BLaER1 treated with 17β-estradiol and CSF1 and Interleukin-3, amounts not matched to agents 10 nM and 100 nM (cell line): Measurements from ENCODE around the gene POLR2I.

ENCODE experiments used
- H3K27ac ChIP-seq, 11 experiments: shearing (Covaris generic); formaldehyde crosslinking; 2 replicates each; pipeline ENCODE4 v1.8.1; 2022
- H3K27me3 ChIP-seq, 11 experiments: shearing (Covaris generic); formaldehyde crosslinking; 2 replicates each; pipeline ENCODE4 v1.8.1; 2022
- H3K36me3 ChIP-seq, 11 experiments: shearing (Covaris generic); formaldehyde crosslinking; 2 replicates each; pipeline ENCODE4 v1.8.1; 2022
- H3K4me1 ChIP-seq, 10 experiments: shearing (Covaris generic); formaldehyde crosslinking; 2 replicates each; pipeline ENCODE4 v1.8.1; 2022
- H3K4me2 ChIP-seq, 11 experiments: shearing (Covaris generic); formaldehyde crosslinking; 2 replicates each; pipeline ENCODE4 v1.8.1; 2022
- H3K4me3 ChIP-seq, 10 experiments: shearing (Covaris generic); formaldehyde crosslinking; 2 replicates each; pipeline ENCODE4 v1.8.1; 2022
- H3K9ac ChIP-seq, 11 experiments: shearing (Covaris generic); formaldehyde crosslinking; 2 replicates each; pipeline ENCODE4 v1.8.1; 2022
- H3K9me3 ChIP-seq, 11 experiments: shearing (Covaris generic); formaldehyde crosslinking; replicated peaks in 1 of 11; 2 replicates each; pipeline ENCODE4 v1.8.1; 2022
- H4K20me1 ChIP-seq, 11 experiments: shearing (Covaris generic); formaldehyde crosslinking; 2 replicates each; pipeline ENCODE4 v1.8.1; 2022
- Cebpa-rat ChIP-seq, 11 experiments: shearing (Covaris generic); IDR thresholded peaks; 2 replicates each; pipeline ENCODE4 v1.8.1; 2022

POLR2I gene

GRCh38 chr19:36099166-36099785 is 15.4 kb downstream of the POLR2I start:
- H3K9me3 ChIP-seq: no peaks in the 10 kb centered on the region
- H3K4me3 ChIP-seq: no peak overlapping the region
- peaks cover 13 to 100% (median 96%) of the 10 kb centered on the region in 11 experiments; a peak in 21 of 22 replicates for H3K36me3 ChIP-seq
- H3K27ac ChIP-seq: no peak overlapping the region
- TF ChIP-seq Cebpa-rat (IDR thresholded peaks at IDR 0.05): no peak
- H3K9ac ChIP-seq: no peak overlapping the region
- H3K4me1 ChIP-seq: peaks cover 0 to 6% (median 0%) of the 10 kb centered on the region in 10 experiments; a peak in 3 of 20 replicates
- no peaks in the 10 kb centered on the region for H3K27me3 ChIP-seq
- H3K4me2 ChIP-seq: no peak overlapping the region
- H4K20me1 ChIP-seq: peaks cover 0 to 40% (median 0%) of the 10 kb centered on the region in 11 experiments; a peak in 6 of 22 replicates

- Histone ChIP-seq H3K4me2 (no peak overlapping the region), H3K27me3 (no peaks in the 10 kb centered on the region), H4K20me1 (peaks cover 0 to 35% (median 0%) of the 10 kb centered on the region in 11 experiments; a peak in 7 of 22 replicates), H3K27ac (no peak overlapping the region; a peak in 1 of 22 replicates), H3K9ac (no peak overlapping the region), H3K9me3 (no peaks in the 10 kb centered on the region), H3K4me3 (no peak overlapping the region), H3K4me1 (peaks cover 0 to 6% (median 0%) of the 10 kb centered on the region in 10 experiments; a peak in 3 of 20 replicates), H3K36me3 (peaks cover 6 to 100% (median 96%) of the 10 kb centered on the region in 11 experiments; a peak in 21 of 22 replicates)
- no peak for TF ChIP-seq Cebpa-rat (IDR thresholded peaks at IDR 0.05)
Observed at GRCh38 chr19:36097036-36097435, 17.6 kb downstream of the POLR2I start.

- Histone ChIP-seq H3K27ac (no peak overlapping the region), H3K27me3 (no peaks in the 10 kb centered on the region), H4K20me1 (peaks cover 0 to 36% (median 0%) of the 10 kb centered on the region in 11 experiments; a peak in 4 of 22 replicates), H3K9ac (no peak overlapping the region), H3K4me1 (no peaks in the 10 kb centered on the region), H3K4me2 (no peak overlapping the region), H3K36me3 (peaks cover 6 to 100% (median 96%) of the 10 kb centered on the region in 11 experiments; a peak in 21 of 22 replicates), H3K9me3 (no peaks in the 10 kb centered on the region), H3K4me3 (no peak overlapping the region)
- TF ChIP-seq Cebpa-rat (IDR thresholded peaks at IDR 0.05): no peak
Observed at GRCh38 chr19:36093687-36094086, 21.0 kb downstream of the POLR2I start.

GRCh38 chr19:36093146-36093662 is 21.5 kb downstream of the POLR2I start:
- no peaks in the 10 kb centered on the region for H3K4me1 ChIP-seq
- no peaks in the 10 kb centered on the region for H3K27me3 ChIP-seq
- peaks cover 0 to 37% (median 0%) of the 10 kb centered on the region in 11 experiments; a peak in 4 of 22 replicates for H4K20me1 ChIP-seq
- no peak overlapping the region for H3K4me2 ChIP-seq
- H3K9me3 ChIP-seq: no peaks in the 10 kb centered on the region
- no peak overlapping the region for H3K9ac ChIP-seq
- no peak for TF ChIP-seq Cebpa-rat (IDR thresholded peaks at IDR 0.05)
- no peak overlapping the region for H3K27ac ChIP-seq
- no peak overlapping the region for H3K4me3 ChIP-seq
- H3K36me3 ChIP-seq: peaks cover 6 to 100% (median 96%) of the 10 kb centered on the region in 11 experiments; a peak in 21 of 22 replicates

GRCh38 chr19:36092566-36092965 is 22.1 kb downstream of the POLR2I start:
- H3K9me3 ChIP-seq: no peaks in the 10 kb centered on the region
- peaks cover 0 to 43% (median 0%) of the 10 kb centered on the region in 11 experiments; a peak in 4 of 22 replicates for H4K20me1 ChIP-seq
- peaks cover 6 to 100% (median 96%) of the 10 kb centered on the region in 11 experiments; a peak in 21 of 22 replicates for H3K36me3 ChIP-seq
- H3K4me3 ChIP-seq: no peak overlapping the region
- no peak overlapping the region for H3K27ac ChIP-seq
- H3K27me3 ChIP-seq: no peaks in the 10 kb centered on the region
- 0 out of 22 replicates have a peak overlapping the region, but pooled peaks of 1 of the 11 experiments have one; percentile 22 for H3K9ac ChIP-seq
- no peak for TF ChIP-seq Cebpa-rat (IDR thresholded peaks at IDR 0.05)
- no peaks in the 10 kb centered on the region for H3K4me1 ChIP-seq
- H3K4me2 ChIP-seq: no peak overlapping the region

- H3K27ac ChIP-seq: no peak overlapping the region
- H3K36me3 ChIP-seq: peaks cover 4 to 100% (median 98%) of the 10 kb centered on the region in 11 experiments
- H3K9me3 ChIP-seq: no peaks in the 10 kb centered on the region
- no peaks in the 10 kb centered on the region for H3K4me1 ChIP-seq
- no peak overlapping the region for H3K4me2 ChIP-seq
- H4K20me1 ChIP-seq: peaks cover 0 to 49% (median 0%) of the 10 kb centered on the region in 11 experiments; a peak in 4 of 22 replicates
- no peak overlapping the region for H3K9ac ChIP-seq
- H3K27me3 ChIP-seq: no peaks in the 10 kb centered on the region
- no peak overlapping the region for H3K4me3 ChIP-seq
- TF ChIP-seq Cebpa-rat (IDR thresholded peaks at IDR 0.05): no peak
Observed at GRCh38 chr19:36090910-36091695, 23.6 kb downstream of the POLR2I start.

GRCh38 chr19:36089847-36090246 is 24.8 kb downstream of the POLR2I start:
- Histone ChIP-seq H4K20me1 (peaks cover 0 to 50% (median 0%) of the 10 kb centered on the region in 11 experiments; a peak in 4 of 22 replicates), H3K4me2 (no peak overlapping the region), H3K27ac (no peak overlapping the region), H3K36me3 (peaks cover 5 to 100% (median 97%) of the 10 kb centered on the region in 11 experiments), H3K4me1 (no peaks in the 10 kb centered on the region), H3K9me3 (no peaks in the 10 kb centered on the region), H3K9ac (no peak overlapping the region), H3K27me3 (no peaks in the 10 kb centered on the region), H3K4me3 (no peak overlapping the region)
- no peak for TF ChIP-seq Cebpa-rat (IDR thresholded peaks at IDR 0.05)

- TF ChIP-seq Cebpa-rat (IDR thresholded peaks at IDR 0.05): no peak
- Histone ChIP-seq H4K20me1 (peaks cover 0 to 63% (median 0%) of the 10 kb centered on the region in 11 experiments; a peak in 5 of 22 replicates), H3K4me3 (no peak overlapping the region), H3K27ac (no peak overlapping the region), H3K9ac (no peak overlapping the region), H3K27me3 (no peaks in the 10 kb centered on the region), H3K4me2 (no peak overlapping the region), H3K4me1 (no peaks in the 10 kb centered on the region), H3K9me3 (no peaks in the 10 kb centered on the region), H3K36me3 (peaks cover 22 to 100% (median 99%) of the 10 kb centered on the region in 11 experiments)
Observed at GRCh38 chr19:36086326-36086725, 28.3 kb downstream of the POLR2I start.
